ENCODE data around the gene GNPTAB. TPM values are rescaled to one million over a fixed set of nuclear protein-coding genes. Genes with fewer than 3 reads are reported as not detected.

The GNPTAB gene
- total RNA-seq, 1 donor from 2014 or later = 43.7 TPM

DNA sequence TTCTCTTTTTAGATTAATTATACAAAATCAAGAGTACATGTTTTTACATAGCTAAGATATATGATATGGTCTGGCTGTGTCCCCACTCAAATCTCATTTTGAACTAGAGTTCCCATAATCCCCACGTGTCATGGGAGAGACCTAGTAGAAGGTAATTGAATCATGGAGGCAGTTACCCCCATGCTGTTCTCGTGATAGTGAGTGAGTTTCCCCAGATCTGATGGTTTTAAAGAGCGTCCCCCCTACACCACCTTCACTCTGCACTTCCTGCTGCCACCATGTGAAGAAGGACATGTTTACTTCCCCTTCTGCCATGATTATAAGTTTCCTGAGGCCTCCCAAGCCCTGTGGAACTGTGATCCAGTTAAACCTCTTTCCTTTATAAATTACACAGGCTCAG, 25.2 kb upstream of the GNPTAB start:
- TF ChIP-seq CTCF (IDR thresholded peaks at IDR 0.05; ENCODE audit: insufficient read depth, low read depth, low read length) (no peak), EZH2 (IDR thresholded peaks at IDR 0.05; ENCODE audit: insufficient read depth, low read length) (no peak)
- no peak overlapping the region for H3K27ac ChIP-seq (ENCODE audit: low read depth, low read length)
- no peak overlapping the region for H3K4me3 ChIP-seq (ENCODE audit: insufficient read depth, low read depth, low read length)
- H3K27ac Mint-ChIP-seq (ENCODE audit: unreplicated experiment) = no peak overlapping the region
- H3K4me2 ChIP-seq (ENCODE audit: low read length) = no peak overlapping the region
- no peaks in the 10 kb centered on the region for H3K36me3 Mint-ChIP-seq (ENCODE audit: low read depth, unreplicated experiment)
- H3K9ac ChIP-seq (ENCODE audit: low read length) = no peak overlapping the region
- H4K20me1 ChIP-seq (ENCODE audit: insufficient read depth, low read length) = no peaks in the 10 kb centered on the region
- no peaks in the 10 kb centered on the region for H3K9me3 Mint-ChIP-seq (ENCODE audit: unreplicated experiment)
- no peaks in the 10 kb centered on the region for H3K36me3 ChIP-seq (ENCODE audit: insufficient read depth, low read length)
- no peaks in the 10 kb centered on the region for H3K27me3 ChIP-seq (ENCODE audit: insufficient read depth, low read length)
- no peaks in the 10 kb centered on the region for H3K79me2 ChIP-seq (ENCODE audit: insufficient read depth, low read length)
- H3K4me1 ChIP-seq (ENCODE audit: insufficient read depth, low read length) = peaks cover 3% of the 10 kb centered on the region
- no peak for FAIRE-seq
- no peaks in the 10 kb centered on the region for H3K27me3 Mint-ChIP-seq (ENCODE audit: low read depth, unreplicated experiment)
- H2AFZ ChIP-seq (ENCODE audit: low read depth, low read length) = no peak overlapping the region
- no peak overlapping the region for H3K4me3 Mint-ChIP-seq (ENCODE audit: unreplicated experiment)
- DNase-seq (ENCODE audit: low read depth) = no peak
- H3K9me3 ChIP-seq (ENCODE audit: insufficient read depth, low read depth, low read length) = no peaks in the 10 kb centered on the region
- H3K4me1 Mint-ChIP-seq (ENCODE audit: low read depth, unreplicated experiment) = peaks cover 17% of the 10 kb centered on the region

- no peak overlapping the region for H3K27ac ChIP-seq (ENCODE audit: low read depth, low read length)
- no peaks in the 10 kb centered on the region for H3K9me3 Mint-ChIP-seq (ENCODE audit: unreplicated experiment)
Measured at GRCh38 chr12:101855364-101855884, 24.7 kb upstream of the GNPTAB start.

More at GRCh38 chr12:101855364-101855884, 24.7 kb upstream of the GNPTAB start:
- H3K4me2 ChIP-seq (ENCODE audit: low read length) = no peak overlapping the region
- Mint-ChIP-seq H3K27ac (ENCODE audit: unreplicated experiment) (peak overlapping the region; percentile 72), H3K36me3 (ENCODE audit: low read depth, unreplicated experiment) (no peaks in the 10 kb centered on the region), H3K4me3 (ENCODE audit: unreplicated experiment) (no peak overlapping the region), H3K4me1 (ENCODE audit: low read depth, unreplicated experiment) (peaks cover 17% of the 10 kb centered on the region), H3K27me3 (ENCODE audit: low read depth, unreplicated experiment) (no peaks in the 10 kb centered on the region)
- H3K79me2 ChIP-seq (ENCODE audit: insufficient read depth, low read length) = no peaks in the 10 kb centered on the region
- TF ChIP-seq EZH2 (IDR thresholded peaks at IDR 0.05; ENCODE audit: insufficient read depth, low read length) = no peak
- TF ChIP-seq CTCF (IDR thresholded peaks at IDR 0.05; ENCODE audit: insufficient read depth, low read depth, low read length) = no peak
- no peaks in the 10 kb centered on the region for H3K9me3 ChIP-seq (ENCODE audit: insufficient read depth, low read depth, low read length)
- no peak overlapping the region for H2AFZ ChIP-seq (ENCODE audit: low read depth, low read length)
- H3K9ac ChIP-seq (ENCODE audit: low read length) = no peak overlapping the region
- H3K36me3 ChIP-seq (ENCODE audit: insufficient read depth, low read length) = no peaks in the 10 kb centered on the region
- H4K20me1 ChIP-seq (ENCODE audit: insufficient read depth, low read length) = no peaks in the 10 kb centered on the region
- FAIRE-seq (no peak), DNase-seq (ENCODE audit: low read depth) (peak; percentile 46)
- no peak overlapping the region for H3K4me3 ChIP-seq (ENCODE audit: insufficient read depth, low read depth, low read length)
- H3K27me3 ChIP-seq (ENCODE audit: insufficient read depth, low read length) = no peaks in the 10 kb centered on the region
- peaks cover 3% of the 10 kb centered on the region for H3K4me1 ChIP-seq (ENCODE audit: insufficient read depth, low read length)

Measured in astrocyte (in vitro differentiated cells and primary cell).